ENCODE results near the gene SNED1. TPM values are rescaled to one million over a fixed set of nuclear protein-coding genes. Genes with fewer than 3 reads are reported as not detected.

SNED1 gene
- total and polyA plus RNA-seq, 2 experiments from 2014 or later = 6.1 to 29.4 TPM

DNA sequence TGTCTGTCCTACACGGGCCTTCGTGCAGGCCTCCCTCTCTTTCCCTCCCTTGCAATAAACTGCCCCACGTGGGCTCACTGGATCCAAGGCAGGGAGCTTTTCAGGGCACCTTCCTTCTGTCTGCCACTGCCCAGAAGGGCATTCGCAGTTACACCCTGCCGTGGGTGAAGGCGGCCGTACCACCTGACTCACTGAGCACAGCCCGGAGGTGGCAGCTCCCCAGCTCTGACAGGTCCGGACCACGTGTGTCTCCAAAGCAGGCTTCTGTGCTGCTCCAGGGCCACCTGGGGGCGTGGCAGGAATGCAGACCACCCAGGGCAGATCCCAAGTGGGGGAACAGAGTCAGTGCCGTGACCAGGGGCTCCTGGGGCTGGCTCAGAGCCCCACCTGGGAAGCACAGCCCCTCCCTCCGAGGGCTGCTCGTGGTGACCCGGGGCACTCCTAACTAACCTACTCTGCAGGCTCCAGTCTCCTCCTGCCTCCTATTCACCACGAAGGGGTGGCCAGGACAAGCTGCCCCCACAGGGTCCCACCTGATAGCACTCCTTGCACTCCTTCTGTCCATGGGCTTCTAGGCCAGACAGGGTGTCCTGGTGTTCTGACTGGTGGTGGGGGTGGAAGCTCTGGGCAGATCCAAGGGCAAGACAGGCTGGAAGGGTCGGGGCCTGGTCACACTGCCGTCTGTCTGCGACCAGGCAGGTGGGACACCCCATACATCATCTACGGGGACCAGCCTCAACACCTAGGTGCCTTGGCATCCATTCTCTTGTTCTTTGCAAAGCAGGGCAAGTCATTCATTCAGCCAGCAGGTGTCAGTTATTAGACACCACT, 9.7 kb downstream of the SNED1 start:
- peaks cover 84% of the 10 kb centered on the region for H3K79me2 ChIP-seq (ENCODE audit: insufficient read depth)
- peaks cover 19% of the 10 kb centered on the region for H3K4me1 ChIP-seq (ENCODE audit: insufficient read depth)
- H3K9ac ChIP-seq = no peak overlapping the region
- no peaks in the 10 kb centered on the region for H3K27me3 ChIP-seq (replicated peaks; ENCODE audit: insufficient read depth)
- H3F3A ChIP-seq (ENCODE audit: insufficient read depth) = peaks cover 14% of the 10 kb centered on the region
- H3K4me2 ChIP-seq (ENCODE audit: unreplicated experiment) = no peak overlapping the region
- no peaks in the 10 kb centered on the region for H3K9me2 ChIP-seq (ENCODE audit: insufficient read depth)
- WGBS, 2 experiments (ENCODE audit: low coverage in 1 of 2, low lambda C conversion rate in 2 of 2, missing lambda C conversion rate in 2 of 2) = 80 to 82% methylated on average over 18 of the region's 20 CpGs
- no peaks in the 10 kb centered on the region for H4K20me1 ChIP-seq (ENCODE audit: insufficient read depth)
- no peak overlapping the region for H3K4me3 ChIP-seq
- peaks cover 3% of the 10 kb centered on the region for H3K9me3 ChIP-seq (ENCODE audit: low read depth)
- in situ Hi-C loops (cut with MboI) = no loop called here
- peaks cover 17% of the 10 kb centered on the region; the same call in 1 of the 2 replicates for H3K36me3 ChIP-seq (ENCODE audit: low read depth)
- H3K27ac ChIP-seq = no peak overlapping the region
- no peak overlapping the region for H2AFZ ChIP-seq
- no peak for DNase-seq
- TF ChIP-seq EZH2phosphoT487 (IDR thresholded peaks at IDR 0.05; ENCODE audit: insufficient read depth, low read depth) (no peak), EZH2 (IDR thresholded peaks at IDR 0.05; ENCODE audit: insufficient read depth, poor library complexity, severe bottlenecking) (no peak)

DNA sequence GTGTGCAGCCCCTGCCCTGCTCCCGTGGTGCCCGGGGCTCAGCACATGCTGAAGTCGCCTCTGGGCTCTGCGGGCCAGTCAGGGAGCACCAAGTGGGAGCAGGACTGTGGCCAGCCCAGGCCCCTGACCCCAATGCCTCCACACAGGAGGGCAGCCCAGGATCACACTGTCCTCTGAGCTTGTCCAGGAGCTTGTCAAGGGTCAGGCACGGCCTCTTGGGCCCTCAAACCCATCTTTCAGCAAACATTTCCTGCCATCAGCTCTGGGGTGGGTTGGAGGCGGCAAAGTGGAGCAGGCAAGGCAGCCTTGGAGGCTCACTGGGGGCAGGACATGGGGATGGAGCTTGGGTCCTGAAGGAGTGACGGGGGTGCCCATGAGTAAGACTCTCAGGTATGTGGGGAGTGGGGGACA, 10.3 kb downstream of the SNED1 start:
- Histone ChIP-seq H3K9me3 (ENCODE audit: low read depth) (peaks cover 3% of the 10 kb centered on the region), H4K20me1 (ENCODE audit: insufficient read depth) (no peaks in the 10 kb centered on the region), H3K79me2 (ENCODE audit: insufficient read depth) (peaks cover 84% of the 10 kb centered on the region), H2AFZ (no peak overlapping the region), H3K9me2 (ENCODE audit: insufficient read depth) (no peaks in the 10 kb centered on the region), H3K4me1 (ENCODE audit: insufficient read depth) (peaks cover 19% of the 10 kb centered on the region), H3K27ac (no peak overlapping the region), H3K36me3 (ENCODE audit: low read depth) (peaks cover 13% of the 10 kb centered on the region; the same call in 1 of the 2 replicates), H3K9ac (no peak overlapping the region), H3K4me3 (no peak overlapping the region), H3F3A (ENCODE audit: insufficient read depth) (peaks cover 14% of the 10 kb centered on the region), H3K27me3 (replicated peaks; ENCODE audit: insufficient read depth) (no peaks in the 10 kb centered on the region), H3K4me2 (ENCODE audit: unreplicated experiment) (no peak overlapping the region)
- no peak for DNase-seq
- in situ Hi-C loops (cut with MboI) = no loop called here
- 76 to 85% methylated on average over 7 of the region's 7 CpGs for WGBS, 2 experiments (ENCODE audit: low coverage in 1 of 2, low lambda C conversion rate in 2 of 2, missing lambda C conversion rate in 2 of 2)
- TF ChIP-seq EZH2 (IDR thresholded peaks at IDR 0.05; ENCODE audit: insufficient read depth, poor library complexity, severe bottlenecking) (no peak), EZH2phosphoT487 (IDR thresholded peaks at IDR 0.05; ENCODE audit: insufficient read depth, low read depth) (no peak)

DNA sequence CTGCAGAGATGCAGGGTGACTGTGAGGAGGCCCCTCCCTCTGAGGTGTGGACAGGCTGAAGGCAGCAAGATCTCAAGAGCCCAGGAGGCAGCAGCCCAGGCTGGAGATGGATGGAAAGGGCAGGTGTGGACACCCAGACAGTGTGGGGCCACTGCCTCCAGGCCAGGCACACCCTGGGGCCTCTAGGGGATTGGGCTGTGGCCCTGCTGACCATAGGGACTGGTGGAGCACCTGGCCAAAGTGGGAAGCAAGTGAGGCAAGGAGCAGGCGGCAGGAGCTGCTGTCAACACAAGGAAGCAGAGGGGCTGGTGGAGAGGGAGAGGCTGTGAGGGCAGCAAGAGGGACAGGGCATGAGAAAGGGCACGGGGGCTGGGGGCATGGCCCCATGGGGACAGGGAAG, 10.8 kb downstream of the SNED1 start:
- Histone ChIP-seq H3K9ac (peak overlapping the region; percentile 69), H3K9me2 (ENCODE audit: insufficient read depth) (no peaks in the 10 kb centered on the region), H3K79me2 (ENCODE audit: insufficient read depth) (peaks cover 84% of the 10 kb centered on the region), H3K36me3 (ENCODE audit: low read depth) (0 out of 2 replicates have a peak, but pooled peaks cover 10% of the 10 kb centered on the region), H3K4me2 (ENCODE audit: unreplicated experiment) (peak overlapping the region; percentile 93), H3K9me3 (ENCODE audit: low read depth) (peaks cover 3% of the 10 kb centered on the region), H2AFZ (no peak overlapping the region), H3K27me3 (replicated peaks; ENCODE audit: insufficient read depth) (no peaks in the 10 kb centered on the region), H3F3A (ENCODE audit: insufficient read depth) (peaks cover 14% of the 10 kb centered on the region), H4K20me1 (ENCODE audit: insufficient read depth) (no peaks in the 10 kb centered on the region), H3K4me3 (no peak overlapping the region), H3K27ac (peak overlapping the region; percentile 84), H3K4me1 (ENCODE audit: insufficient read depth) (peaks cover 19% of the 10 kb centered on the region)
- WGBS, 2 experiments (ENCODE audit: low coverage in 1 of 2, low lambda C conversion rate in 2 of 2, missing lambda C conversion rate in 2 of 2) = 94 to 100% methylated on average over 1 to 2 of the region's 2 CpGs
- in situ Hi-C loops (cut with MboI) = no loop called here
- no peak for DNase-seq
- TF ChIP-seq EZH2phosphoT487 (IDR thresholded peaks at IDR 0.05; ENCODE audit: insufficient read depth, low read depth) = no peak
- TF ChIP-seq EZH2 (IDR thresholded peaks at IDR 0.05; ENCODE audit: insufficient read depth, poor library complexity, severe bottlenecking) = no peak

DNA sequence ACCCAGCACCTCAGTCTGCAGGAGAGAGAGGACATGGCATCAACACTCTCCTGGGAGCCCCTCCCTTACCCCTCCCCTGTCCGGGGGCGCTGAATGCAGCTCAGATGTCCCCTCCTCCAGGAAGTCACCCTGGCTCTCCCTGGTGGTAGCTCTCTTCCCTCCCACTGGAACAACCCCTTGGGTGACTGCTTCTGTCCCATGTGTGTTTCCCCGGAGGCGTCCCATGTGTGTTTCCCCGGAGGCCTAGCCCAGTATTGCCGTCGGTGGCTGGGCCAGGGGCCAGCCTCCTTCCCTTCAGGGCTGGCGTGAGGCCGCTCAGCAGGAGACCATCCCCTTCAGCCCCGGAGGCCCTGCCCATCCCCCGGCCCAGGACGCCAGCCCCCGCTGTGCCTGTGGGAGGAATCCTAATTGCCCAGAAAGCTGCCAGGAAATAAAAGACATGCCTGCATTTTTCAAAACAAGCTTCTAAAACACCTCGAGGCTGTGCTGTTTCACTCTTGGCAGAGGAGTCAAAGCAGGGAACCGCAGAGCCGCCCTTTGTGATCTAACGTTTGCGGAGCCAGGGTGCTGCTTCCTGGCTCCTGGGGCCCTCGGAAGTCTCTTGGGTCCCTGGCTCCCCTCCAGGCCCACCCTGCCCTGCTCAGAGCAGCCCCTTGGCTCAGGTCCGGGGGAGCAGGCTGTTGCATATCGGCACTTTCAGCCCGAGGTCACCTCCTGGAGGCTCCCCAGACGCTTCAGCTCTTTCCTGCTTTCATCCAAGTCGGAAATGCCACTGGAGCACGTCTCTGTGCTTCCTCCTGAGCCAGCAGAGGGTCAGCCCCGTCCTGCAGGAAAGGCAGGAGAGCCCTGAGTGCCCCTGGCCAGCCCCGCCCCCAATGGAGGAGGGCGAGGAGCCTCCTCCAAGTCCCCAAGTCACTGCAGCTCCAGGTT, 11.4 kb downstream of the SNED1 start:
- TF ChIP-seq EZH2 (IDR thresholded peaks at IDR 0.05; ENCODE audit: insufficient read depth, poor library complexity, severe bottlenecking) = no peak

More for the DNA sequence above, 11.4 kb downstream of the SNED1 start:
- peak overlapping the region; percentile 50 for H2AFZ ChIP-seq
- H3K9ac ChIP-seq = peak overlapping the region; percentile 69
- H3K4me2 ChIP-seq (ENCODE audit: unreplicated experiment) = peak overlapping the region; percentile 93
- no peaks in the 10 kb centered on the region for H3K9me2 ChIP-seq (ENCODE audit: insufficient read depth)
- peaks cover 14% of the 10 kb centered on the region for H3F3A ChIP-seq (ENCODE audit: insufficient read depth)
- WGBS, 2 experiments (ENCODE audit: low coverage in 1 of 2, low lambda C conversion rate in 2 of 2, missing lambda C conversion rate in 2 of 2) = 1 to 3% methylated on average over 27 to 28 of the region's 28 CpGs
- in situ Hi-C loops (cut with MboI) = no loop called here
- 0 out of 2 replicates have a peak, but pooled peaks cover 10% of the 10 kb centered on the region for H3K36me3 ChIP-seq (ENCODE audit: low read depth)
- no peaks in the 10 kb centered on the region for H3K27me3 ChIP-seq (replicated peaks; ENCODE audit: insufficient read depth)
- H3K9me3 ChIP-seq (ENCODE audit: low read depth) = no peaks in the 10 kb centered on the region
- peaks cover 19% of the 10 kb centered on the region for H3K4me1 ChIP-seq (ENCODE audit: insufficient read depth)
- H3K4me3 ChIP-seq = peak overlapping the region; percentile 67
- DNase-seq = peak; percentile 91
- H3K27ac ChIP-seq = peak overlapping the region; percentile 84
- no peaks in the 10 kb centered on the region for H4K20me1 ChIP-seq (ENCODE audit: insufficient read depth)
- peaks cover 84% of the 10 kb centered on the region for H3K79me2 ChIP-seq (ENCODE audit: insufficient read depth)

Measured in GM23248 (cell line).